GM23338 (cell line): ENCODE data around the gene PRDM9.

Source experiments
- CREB1 ChIP-seq: fragments of 250-450 bp; sonication (Bioruptor Pico); IDR thresholded peaks from 2 replicates; pipeline ENCODE4 v1.5.0; 2020; ENCODE audit warnings: low read depth, mild to moderate bottlenecking, moderate library complexity
- EZH2 ChIP-seq: fragments of 200-600 bp; sonication (generic); IDR thresholded peaks from one replicate; pipeline ENCODE4 v1.8.0; 2017; ENCODE audit warnings: antibody characterized with exemption, mild to moderate bottlenecking, low read depth; ENCODE audit not compliant: unreplicated experiment
- EZH2phosphoT487 ChIP-seq: fragments of 200-600 bp; sonication (generic); IDR thresholded peaks from one replicate; pipeline ENCODE4 v1.8.1; 2018; ENCODE audit warnings: antibody characterized with exemption; ENCODE audit not compliant: unreplicated experiment
- JUNB ChIP-seq: IDR thresholded peaks from one replicate; pipeline ENCODE4 v1.6.1; 2016; ENCODE audit warnings: antibody characterized with exemption; ENCODE audit not compliant: unreplicated experiment
- ZNF114 ChIP-seq: fragments of 250-450 bp; sonication (Bioruptor Pico); IDR thresholded peaks from 2 replicates; pipeline ENCODE4 v1.5.0; 2020; ENCODE audit warnings: mild to moderate bottlenecking, moderate library complexity
- TF ChIP-seq, protein P1 (sequence below), 2 experiments: fragments of 200-600 bp in 1 of 2; sonication (generic) in 1 of 2; conservative IDR thresholded peaks; 2 replicates each; pipeline versions ENCODE4 v1.5.1 to v1.6.1; 2016 to 2017; ENCODE audit warnings: antibody characterized with exemption in 2 of 2, low read depth in 2 of 2, mild to moderate bottlenecking in 2 of 2, moderate library complexity in 1 of 2
- TF ChIP-seq, protein P2 (sequence below): IDR thresholded peaks from one replicate; pipeline ENCODE4 v1.6.1; 2018; ENCODE audit warnings: antibody characterized with exemption; ENCODE audit not compliant: unreplicated experiment

DNA sequence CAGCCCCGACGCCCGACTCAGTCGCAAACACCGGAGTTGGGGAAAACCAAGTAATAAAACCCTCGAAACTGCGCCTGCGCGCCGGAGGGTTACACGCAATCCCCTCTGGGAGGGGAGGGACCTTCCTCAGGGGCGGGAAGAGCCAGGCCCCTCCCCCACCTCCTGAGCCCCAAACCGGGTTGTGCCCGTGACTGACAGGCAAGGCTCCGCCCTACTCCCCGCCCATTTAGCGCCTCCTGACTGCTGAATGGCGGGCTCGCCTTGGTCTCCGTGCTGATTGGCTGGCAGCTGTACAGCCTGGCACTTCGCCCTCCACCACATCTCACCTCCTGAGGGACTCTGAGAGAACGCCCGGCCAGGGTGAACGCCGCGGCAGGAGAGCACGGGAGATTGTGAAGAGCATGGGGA lies at the start of gene PRDM9:
- TF ChIP-seq EZH2phosphoT487 (no peak), CREB1 (CRISPR knock-in tag) (no peak), JUNB (no peak), EZH2 (no peak), ZNF114 (CRISPR knock-in tag) (no peak)
- TF ChIP-seq, protein P1, sequence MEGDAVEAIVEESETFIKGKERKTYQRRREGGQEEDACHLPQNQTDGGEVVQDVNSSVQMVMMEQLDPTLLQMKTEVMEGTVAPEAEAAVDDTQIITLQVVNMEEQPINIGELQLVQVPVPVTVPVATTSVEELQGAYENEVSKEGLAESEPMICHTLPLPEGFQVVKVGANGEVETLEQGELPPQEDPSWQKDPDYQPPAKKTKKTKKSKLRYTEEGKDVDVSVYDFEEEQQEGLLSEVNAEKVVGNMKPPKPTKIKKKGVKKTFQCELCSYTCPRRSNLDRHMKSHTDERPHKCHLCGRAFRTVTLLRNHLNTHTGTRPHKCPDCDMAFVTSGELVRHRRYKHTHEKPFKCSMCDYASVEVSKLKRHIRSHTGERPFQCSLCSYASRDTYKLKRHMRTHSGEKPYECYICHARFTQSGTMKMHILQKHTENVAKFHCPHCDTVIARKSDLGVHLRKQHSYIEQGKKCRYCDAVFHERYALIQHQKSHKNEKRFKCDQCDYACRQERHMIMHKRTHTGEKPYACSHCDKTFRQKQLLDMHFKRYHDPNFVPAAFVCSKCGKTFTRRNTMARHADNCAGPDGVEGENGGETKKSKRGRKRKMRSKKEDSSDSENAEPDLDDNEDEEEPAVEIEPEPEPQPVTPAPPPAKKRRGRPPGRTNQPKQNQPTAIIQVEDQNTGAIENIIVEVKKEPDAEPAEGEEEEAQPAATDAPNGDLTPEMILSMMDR (conservative IDR thresholded peaks at IDR 0.05; ENCODE audit: low read depth in 2 of 2) = no peak
- TF ChIP-seq, protein P2, sequence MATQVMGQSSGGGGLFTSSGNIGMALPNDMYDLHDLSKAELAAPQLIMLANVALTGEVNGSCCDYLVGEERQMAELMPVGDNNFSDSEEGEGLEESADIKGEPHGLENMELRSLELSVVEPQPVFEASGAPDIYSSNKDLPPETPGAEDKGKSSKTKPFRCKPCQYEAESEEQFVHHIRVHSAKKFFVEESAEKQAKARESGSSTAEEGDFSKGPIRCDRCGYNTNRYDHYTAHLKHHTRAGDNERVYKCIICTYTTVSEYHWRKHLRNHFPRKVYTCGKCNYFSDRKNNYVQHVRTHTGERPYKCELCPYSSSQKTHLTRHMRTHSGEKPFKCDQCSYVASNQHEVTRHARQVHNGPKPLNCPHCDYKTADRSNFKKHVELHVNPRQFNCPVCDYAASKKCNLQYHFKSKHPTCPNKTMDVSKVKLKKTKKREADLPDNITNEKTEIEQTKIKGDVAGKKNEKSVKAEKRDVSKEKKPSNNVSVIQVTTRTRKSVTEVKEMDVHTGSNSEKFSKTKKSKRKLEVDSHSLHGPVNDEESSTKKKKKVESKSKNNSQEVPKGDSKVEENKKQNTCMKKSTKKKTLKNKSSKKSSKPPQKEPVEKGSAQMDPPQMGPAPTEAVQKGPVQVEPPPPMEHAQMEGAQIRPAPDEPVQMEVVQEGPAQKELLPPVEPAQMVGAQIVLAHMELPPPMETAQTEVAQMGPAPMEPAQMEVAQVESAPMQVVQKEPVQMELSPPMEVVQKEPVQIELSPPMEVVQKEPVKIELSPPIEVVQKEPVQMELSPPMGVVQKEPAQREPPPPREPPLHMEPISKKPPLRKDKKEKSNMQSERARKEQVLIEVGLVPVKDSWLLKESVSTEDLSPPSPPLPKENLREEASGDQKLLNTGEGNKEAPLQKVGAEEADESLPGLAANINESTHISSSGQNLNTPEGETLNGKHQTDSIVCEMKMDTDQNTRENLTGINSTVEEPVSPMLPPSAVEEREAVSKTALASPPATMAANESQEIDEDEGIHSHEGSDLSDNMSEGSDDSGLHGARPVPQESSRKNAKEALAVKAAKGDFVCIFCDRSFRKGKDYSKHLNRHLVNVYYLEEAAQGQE = no peak
